Spinal cord (tissue), 10 donors: ENCODE data around the gene ADGRV1. TPM values are rescaled to one million over a fixed set of nuclear protein-coding genes. Genes with fewer than 3 reads are reported as not detected.
"Not testable (repeated sequence)": the region's sequence is repeated elsewhere in the genome, so short reads cannot be mapped to it uniquely, and the experiment has no call there.

Source experiments
- DNase-seq, 6 donors: peaks; one replicate each; pipeline versions ENCODE4 v3.0.0 to v3.0.0-alpha.2; 2013 to 2015; ENCODE audit warnings: low spot score in 6 of 6, low read depth in 4 of 6
- H3K27ac ChIP-seq: one replicate; pipeline ENCODE4 v1.5.1; 2013; ENCODE audit warnings: low read depth, low read length, control low read depth
- H3K27me3 ChIP-seq: one replicate; pipeline ENCODE4 v1.6.1; 2013; ENCODE audit warnings: low read length; ENCODE audit not compliant: control insufficient read depth, insufficient read depth
- H3K36me3 ChIP-seq: one replicate; pipeline ENCODE4 v1.6.1; 2013; ENCODE audit warnings: low read length; ENCODE audit not compliant: control insufficient read depth, insufficient read depth
- H3K4me1 ChIP-seq: one replicate; pipeline ENCODE4 v1.6.1; 2013; ENCODE audit warnings: low read length; ENCODE audit not compliant: control insufficient read depth, insufficient read depth
- H3K4me3 ChIP-seq: one replicate; pipeline ENCODE4 v1.5.1; 2013; ENCODE audit warnings: low read depth, low read length, control low read depth
- H3K9me3 ChIP-seq: one replicate; pipeline ENCODE4 v1.6.1; 2013; ENCODE audit warnings: low read length; ENCODE audit not compliant: control insufficient read depth, insufficient read depth
- WGBS: methylation state at CpG from one replicate; pipeline ENCODE4 v1.1.5; 2013; ENCODE audit warnings: missing lambda C conversion rate; ENCODE audit not compliant: insufficient coverage; 5-methylcytosine and 5-hydroxymethylcytosine counted together
- polyA plus RNA-seq, 2 donors: library from polyadenylated mRNA; unstranded; fragments of 120-200 nt; gene quantifications; one replicate each; pipeline ENCODE4 v1.2.1, GENCODE V29; 2013; ENCODE audit not compliant: insufficient read length in 2 of 2
- total RNA-seq, 2 donors: library from RNA; depleted of rRNA in 1 of 2; stranded (reverse); fragments of 120-200 nt in 1 of 2; fragments of >200 nt in 1 of 2; gene quantifications; one replicate each; pipeline versions ENCODE4 v1.2.3 to v1.2.4, GENCODE V29; 2013 to 2014
- donor health status: healthy.

Gene ADGRV1
- total and polyA plus RNA-seq, 4 donors: 72.0 to 180 (median 108) TPM

DNA sequence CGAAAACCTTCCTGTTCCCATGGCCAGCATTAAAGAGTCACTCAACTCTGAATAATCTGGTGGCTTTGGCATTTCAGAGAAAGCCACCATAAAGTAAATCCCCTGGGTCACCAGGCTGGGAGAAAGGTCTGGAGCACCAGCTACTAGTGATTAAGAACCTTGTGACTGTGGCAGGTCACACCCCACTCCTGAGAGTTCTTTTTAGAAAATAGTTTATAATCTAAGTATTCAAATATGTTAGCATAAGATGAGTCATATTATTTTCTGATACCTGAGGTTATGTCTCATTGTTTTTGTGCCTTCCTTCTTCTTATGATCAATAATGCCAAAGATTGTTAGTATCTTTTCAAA lies 472.8 kb downstream of the ADGRV1 start:
- Histone ChIP-seq H3K27me3 (no peaks in the 10 kb centered on the region), H3K9me3 (no peaks in the 10 kb centered on the region), H3K27ac (no peak overlapping the region), H3K4me3 (no peak overlapping the region), H3K4me1 (peaks cover 3% of the 10 kb centered on the region), H3K36me3 (no peaks in the 10 kb centered on the region)
- no peak for DNase-seq
- WGBS: 100% methylated on average over 1 of the region's 1 CpG

DNA sequence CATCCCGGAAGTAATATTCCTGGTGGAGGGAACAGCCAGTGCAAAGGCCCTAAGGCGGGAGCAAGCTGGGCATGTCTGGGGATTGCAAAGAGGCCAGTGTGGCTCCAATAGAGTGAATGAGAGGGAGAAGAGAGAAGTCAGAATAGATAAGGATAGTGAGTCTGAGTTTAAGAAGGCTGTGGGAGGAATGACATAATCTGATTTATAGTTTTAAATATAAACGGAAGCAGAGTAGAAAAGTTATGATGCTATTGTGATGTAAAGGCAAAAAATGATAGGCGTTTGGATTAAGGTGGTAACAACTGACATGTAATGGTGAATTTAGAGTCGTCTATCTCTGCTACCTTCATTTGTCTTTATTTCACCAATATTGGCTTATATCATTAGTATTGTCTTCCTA lies 473.5 kb downstream of the ADGRV1 start:
- Histone ChIP-seq H3K4me1 (peaks cover 3% of the 10 kb centered on the region), H3K36me3 (no peaks in the 10 kb centered on the region), H3K27me3 (no peaks in the 10 kb centered on the region), H3K27ac (no peak overlapping the region), H3K9me3 (no peaks in the 10 kb centered on the region), H3K4me3 (no peak overlapping the region)
- WGBS: 100% methylated on average over 2 of the region's 5 CpGs
- no peak for DNase-seq

DNA sequence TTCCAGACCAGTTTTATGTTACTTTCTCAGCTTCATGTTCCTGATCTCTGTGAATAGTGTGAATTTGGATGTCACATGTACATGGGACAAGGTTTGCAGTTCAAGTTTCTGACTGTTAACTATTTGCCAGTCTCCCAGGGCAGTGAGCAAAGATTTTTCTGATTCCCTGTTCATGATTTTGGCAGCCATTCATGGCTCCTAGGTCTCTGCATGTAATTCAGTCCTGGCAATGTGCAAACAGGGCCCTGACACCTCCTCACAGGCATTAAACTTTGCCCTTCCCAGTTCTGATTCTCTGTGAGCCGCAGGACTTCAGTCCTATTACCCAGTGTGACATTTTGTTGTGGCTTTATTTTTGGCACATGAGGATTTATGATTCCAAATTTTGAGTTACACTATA lies 474.8 kb downstream of the ADGRV1 start:
- Histone ChIP-seq H3K9me3 (no peaks in the 10 kb centered on the region), H3K27ac (no peak overlapping the region), H3K27me3 (no peaks in the 10 kb centered on the region), H3K4me1 (peaks cover 3% of the 10 kb centered on the region), H3K36me3 (no peaks in the 10 kb centered on the region), H3K4me3 (no peak overlapping the region)
- WGBS: no CpG with 5 or more reads among the region's 1 CpG
- DNase-seq: no peak

DNA sequence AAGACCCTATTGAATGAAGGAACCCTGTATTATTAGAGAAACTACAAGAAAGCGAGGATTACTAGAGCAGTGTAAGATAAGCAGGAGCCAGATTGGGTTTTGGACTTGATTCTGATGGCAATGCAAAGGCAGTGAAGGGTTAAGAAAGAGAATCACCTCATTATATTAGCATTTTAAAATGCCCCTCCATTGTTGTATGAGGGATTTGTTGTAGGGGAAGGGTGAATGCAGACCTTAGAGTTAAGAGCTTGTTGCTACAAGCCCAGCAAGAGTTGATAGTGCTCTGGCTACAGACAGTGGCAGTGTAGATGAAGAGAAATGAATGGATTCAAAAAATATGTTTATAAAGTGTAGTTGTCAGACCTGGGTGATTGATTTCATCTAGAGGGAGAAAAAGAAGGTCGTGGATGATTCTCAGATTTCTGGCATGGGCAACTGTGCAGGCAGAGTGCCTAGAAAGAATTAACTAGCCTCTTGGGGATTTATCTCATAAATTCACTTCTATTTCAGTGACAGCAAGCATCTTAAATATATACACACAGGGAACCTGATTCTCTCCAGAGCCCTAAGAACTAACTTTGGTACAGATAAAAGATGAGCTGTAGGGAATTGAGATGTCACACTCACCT lies 479.7 kb downstream of the ADGRV1 start:
- DNase-seq: peak in 1 of 6 donors; percentile 30
- Histone ChIP-seq H3K36me3 (no peaks in the 10 kb centered on the region), H3K27ac (no peak overlapping the region), H3K4me1 (peaks cover 3% of the 10 kb centered on the region), H3K4me3 (no peak overlapping the region), H3K27me3 (no peaks in the 10 kb centered on the region), H3K9me3 (no peaks in the 10 kb centered on the region)
- WGBS: no CpG with 5 or more reads among the region's 2 CpGs

DNA sequence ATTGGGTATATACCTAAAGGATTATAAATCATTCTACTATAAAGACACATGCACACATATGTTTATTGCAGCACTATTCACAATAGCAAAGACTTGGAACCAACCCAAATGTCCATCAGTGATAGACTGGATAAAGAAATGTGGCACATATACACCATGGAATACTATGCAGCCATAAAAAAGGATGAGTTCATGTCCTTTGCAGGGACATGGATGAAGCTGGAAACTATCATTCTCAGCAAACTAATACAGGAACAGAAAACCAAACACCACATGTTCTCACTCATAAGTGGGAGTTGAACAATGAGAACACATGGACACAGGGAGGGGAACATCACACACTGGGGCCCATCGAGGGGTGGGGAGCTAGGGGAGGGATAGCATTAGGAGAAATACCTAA lies 482.5 kb downstream of the ADGRV1 start:
- not testable (repeated sequence) for H3K36me3 ChIP-seq, H3K4me3 ChIP-seq, DNase-seq, H3K4me1 ChIP-seq, H3K27ac ChIP-seq, H3K27me3 ChIP-seq, H3K9me3 ChIP-seq
- WGBS: no CpG with 5 or more reads among the region's 1 CpG

DNA sequence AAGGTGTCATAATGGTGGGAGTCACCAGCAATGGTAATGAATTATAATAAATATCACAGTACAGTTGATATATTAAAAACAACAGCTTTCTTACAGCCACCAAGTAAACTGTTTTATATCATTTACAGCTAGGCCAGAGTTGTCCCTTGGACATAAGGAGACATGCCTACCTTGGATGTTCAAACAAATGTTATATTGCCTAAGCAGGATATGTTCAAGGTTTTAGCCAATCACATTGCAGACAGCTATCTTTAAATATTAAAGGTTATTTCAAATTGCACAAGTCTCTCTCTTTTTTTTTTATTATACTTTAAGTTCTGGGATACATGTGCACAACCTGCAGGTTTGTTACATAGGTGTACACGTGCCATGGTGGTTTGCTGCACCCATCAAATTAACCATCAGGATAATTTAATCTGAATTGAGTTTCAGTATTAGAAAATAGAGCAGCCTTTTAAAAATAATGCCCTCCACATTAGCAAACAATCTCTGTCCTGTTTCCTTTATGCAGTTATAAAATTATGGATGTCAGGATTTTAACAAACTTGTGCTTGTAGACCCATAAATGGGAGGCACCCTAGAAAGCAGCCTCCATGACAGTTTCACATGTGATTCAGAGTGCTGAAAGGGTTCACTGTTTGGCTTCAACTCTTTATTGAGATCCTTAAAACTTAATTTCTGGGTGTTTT lies 483.8 kb downstream of the ADGRV1 start:
- WGBS: no CpG with 5 or more reads among the region's 1 CpG
- Histone ChIP-seq H3K9me3 (no peaks in the 10 kb centered on the region), H3K4me1 (no peaks in the 10 kb centered on the region), H3K27ac (peak overlapping the region; percentile 79), H3K27me3 (no peaks in the 10 kb centered on the region), H3K36me3 (no peaks in the 10 kb centered on the region), H3K4me3 (no peak overlapping the region)
- no peak for DNase-seq

DNA sequence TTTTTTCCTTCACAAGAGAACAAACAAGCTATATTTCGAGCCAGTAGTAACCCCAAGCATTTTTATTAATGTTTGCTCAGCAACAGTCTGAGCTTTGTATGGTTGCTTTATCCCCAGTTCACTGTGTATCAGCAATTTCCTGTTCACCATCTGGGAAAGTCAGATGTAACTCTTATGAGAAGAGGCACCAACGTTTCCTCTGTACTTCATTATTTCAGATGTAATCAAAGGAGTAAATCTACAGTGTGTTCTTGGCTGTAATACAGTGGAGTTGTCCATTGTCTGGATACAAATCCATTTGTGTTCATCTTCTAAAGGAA lies 484.3 kb downstream of the ADGRV1 start:
- no peaks in the 10 kb centered on the region for H3K27me3 ChIP-seq
- H3K27ac ChIP-seq: peak overlapping the region; percentile 81
- H3K4me1 ChIP-seq: no peaks in the 10 kb centered on the region
- no peaks in the 10 kb centered on the region for H3K36me3 ChIP-seq
- no peaks in the 10 kb centered on the region for H3K9me3 ChIP-seq
- WGBS: no CpG with 5 or more reads among the region's 2 CpGs
- H3K4me3 ChIP-seq: no peak overlapping the region
- peak in 2 of 6 donors; percentile 67 for DNase-seq

DNA sequence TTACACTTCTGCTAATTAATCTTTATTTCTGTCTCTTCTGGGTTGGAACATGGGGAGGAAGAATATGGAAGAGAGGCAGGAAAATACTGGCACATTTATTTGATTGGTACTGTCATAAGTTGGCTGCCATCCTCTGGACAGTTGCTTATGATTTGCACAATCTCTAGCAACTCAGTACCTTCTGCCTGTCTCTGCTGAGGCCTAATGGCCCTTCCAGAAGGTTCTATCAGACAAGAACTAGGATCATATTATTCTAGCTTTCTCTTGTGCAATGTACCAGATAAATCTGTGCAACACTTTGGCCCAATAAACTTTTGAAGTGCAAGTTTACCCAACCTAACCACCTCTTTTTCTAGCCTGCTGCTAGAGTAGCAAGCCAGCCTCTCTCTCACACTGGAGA lies 489.5 kb downstream of the ADGRV1 start:
- H3K27ac ChIP-seq: no peak overlapping the region
- no peaks in the 10 kb centered on the region for H3K4me1 ChIP-seq
- DNase-seq: no peak
- H3K36me3 ChIP-seq: no peaks in the 10 kb centered on the region
- H3K9me3 ChIP-seq: no peaks in the 10 kb centered on the region
- no peak overlapping the region for H3K4me3 ChIP-seq
- no peaks in the 10 kb centered on the region for H3K27me3 ChIP-seq

DNA sequence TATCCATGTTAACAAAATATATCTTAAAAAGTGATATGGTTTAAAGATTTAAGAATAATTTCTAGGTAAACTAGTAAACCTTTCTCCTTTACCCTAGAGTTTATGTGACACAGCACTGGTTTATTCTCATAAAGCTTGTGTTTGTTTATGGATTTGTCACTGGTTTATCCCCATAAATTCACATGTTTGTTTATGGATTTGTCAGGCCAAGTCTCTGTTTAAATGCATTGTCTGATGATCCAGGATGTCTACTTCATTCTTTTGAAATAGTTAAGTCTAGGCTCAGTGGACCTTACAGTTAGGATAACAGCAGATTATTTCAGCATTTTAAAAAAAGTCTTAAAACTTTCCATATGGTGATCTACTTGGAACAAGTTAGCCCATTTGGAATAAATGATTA lies 490.5 kb downstream of the ADGRV1 start:
- H3K4me3 ChIP-seq: no peak overlapping the region
- no peaks in the 10 kb centered on the region for H3K9me3 ChIP-seq
- H3K36me3 ChIP-seq: no peaks in the 10 kb centered on the region
- H3K27ac ChIP-seq: no peak overlapping the region
- no peaks in the 10 kb centered on the region for H3K4me1 ChIP-seq
- H3K27me3 ChIP-seq: no peaks in the 10 kb centered on the region
- DNase-seq: no peak

DNA sequence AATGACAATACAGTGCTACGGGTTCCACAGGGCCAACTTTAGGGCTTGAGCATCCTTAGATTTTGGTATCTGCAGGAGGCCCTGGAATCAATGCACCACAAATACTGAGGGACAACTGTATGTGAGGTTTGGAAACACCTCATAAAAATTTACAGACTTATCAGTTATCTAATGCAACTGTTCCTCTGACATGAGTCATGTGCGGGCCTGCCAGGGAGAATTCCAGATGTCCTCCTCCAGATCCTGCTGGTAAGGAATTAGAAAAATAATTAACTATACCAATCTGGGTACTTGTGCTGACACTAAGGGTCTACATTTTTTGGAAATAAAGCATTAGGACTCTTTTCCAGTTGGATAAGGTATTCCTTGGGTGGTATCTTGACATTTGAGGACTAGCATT lies 491.2 kb downstream of the ADGRV1 start:
- no peak for DNase-seq
- H3K27ac ChIP-seq: no peak overlapping the region
- H3K9me3 ChIP-seq: no peaks in the 10 kb centered on the region
- no peaks in the 10 kb centered on the region for H3K4me1 ChIP-seq
- H3K4me3 ChIP-seq: no peak overlapping the region
- H3K27me3 ChIP-seq: no peaks in the 10 kb centered on the region
- WGBS: no CpG with 5 or more reads among the region's 2 CpGs
- no peaks in the 10 kb centered on the region for H3K36me3 ChIP-seq
